ENCODE data around the gene NHP2.
"Not testable (repeated sequence)": the region's sequence is repeated elsewhere in the genome, so short reads cannot be mapped to it uniquely, and the experiment has no call there.

Gene NHP2

DNA sequence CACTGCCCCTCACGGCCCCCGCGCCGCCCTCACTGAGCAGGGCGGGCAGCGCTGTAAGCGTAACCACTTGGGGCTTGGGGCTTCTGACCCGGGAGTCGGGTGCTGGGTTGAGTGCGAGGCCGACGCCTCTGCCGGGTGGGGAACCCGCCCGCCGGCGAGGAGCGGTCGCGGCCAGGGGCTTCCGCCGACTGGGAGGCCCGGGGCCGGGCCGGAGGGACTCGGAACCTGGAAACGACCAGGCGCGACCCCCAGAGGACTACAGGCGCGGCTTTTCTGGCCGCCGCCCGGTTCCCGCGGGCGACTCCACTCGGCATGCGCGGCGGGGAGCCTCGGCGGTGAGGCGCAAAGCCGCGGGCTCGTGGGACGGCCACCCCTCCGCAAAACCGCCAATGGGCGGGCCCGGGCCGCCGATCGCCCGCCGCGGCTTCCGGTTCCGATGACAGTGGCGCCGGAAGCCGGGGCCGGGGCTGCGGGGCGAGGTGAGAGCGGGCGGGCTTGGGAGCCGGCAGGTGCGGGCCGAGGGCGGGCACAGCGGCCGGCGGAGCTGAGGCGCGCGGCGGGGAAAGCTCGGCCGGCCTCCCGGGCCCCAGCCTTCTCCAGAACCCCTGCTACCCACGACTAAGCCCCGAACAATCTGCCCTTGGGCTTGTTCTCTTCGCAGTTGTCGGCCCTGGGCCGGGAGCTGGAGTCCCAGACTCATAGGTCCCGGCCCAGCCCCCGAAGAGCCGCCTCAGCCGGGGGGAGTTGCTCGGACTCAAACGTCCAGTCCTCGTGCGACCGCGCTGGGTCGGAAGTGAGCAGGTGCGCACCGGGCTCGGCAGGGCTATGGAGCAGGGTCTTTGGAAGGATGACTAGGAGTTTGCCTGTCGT lies 22.9 kb downstream of the NHP2 start, which contains the start of gene RMND5B:
RMND5B (plus strand) TSS at position 439 of the 870 bp plus-strand sequence. CDS start 7,106 bp downstream, outside the sequence.
- H3K27me3 Mint-ChIP-seq = no peaks in the 10 kb centered on the region
- peaks cover 14 to 23% of the 10 kb centered on the region in 2 donors for H3K36me3 Mint-ChIP-seq
- peak within 1 kb of the TSS; percentile 89 for H3K27ac Mint-ChIP-seq
- H3K9me3 Mint-ChIP-seq = no peaks in the 10 kb centered on the region
- ATAC-seq (replicated peaks) (peak; percentile 89 to 90), DNase-seq (peak; percentile 83)
- H3K4me3 Mint-ChIP-seq = peak within 1 kb of the TSS; percentile 85 to 87
- peaks cover 16 to 41% of the 10 kb centered on the region in 2 donors for H3K4me1 Mint-ChIP-seq

DNA sequence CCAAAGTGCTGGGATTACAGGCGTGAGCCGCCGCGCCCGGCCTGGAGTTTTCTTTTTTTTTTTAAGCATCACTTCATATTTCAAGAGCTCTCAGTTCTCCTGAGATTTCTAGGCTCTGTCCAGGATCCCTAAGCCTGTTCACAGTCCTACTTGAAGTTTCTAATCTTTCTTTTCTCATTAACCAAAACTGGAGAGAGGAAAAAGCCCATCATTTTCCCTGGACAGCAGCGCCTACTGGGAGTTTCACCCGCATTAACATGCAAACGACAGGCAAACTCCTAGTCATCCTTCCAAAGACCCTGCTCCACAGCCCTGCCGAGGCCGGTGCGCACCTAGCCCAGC lies 23.5 kb downstream of the NHP2 start:
- Mint-ChIP-seq H3K27ac (peak overlapping the region; percentile 89), H3K4me3 (peak overlapping the region; percentile 82 to 87), H3K36me3 (peaks cover 10 to 17% of the 10 kb centered on the region in 2 donors), H3K4me1 (peaks cover 17 to 43% of the 10 kb centered on the region in 2 donors)
- not testable (repeated sequence) for H3K27me3 Mint-ChIP-seq; ATAC-seq (replicated peaks); DNase-seq; H3K9me3 Mint-ChIP-seq

DNA sequence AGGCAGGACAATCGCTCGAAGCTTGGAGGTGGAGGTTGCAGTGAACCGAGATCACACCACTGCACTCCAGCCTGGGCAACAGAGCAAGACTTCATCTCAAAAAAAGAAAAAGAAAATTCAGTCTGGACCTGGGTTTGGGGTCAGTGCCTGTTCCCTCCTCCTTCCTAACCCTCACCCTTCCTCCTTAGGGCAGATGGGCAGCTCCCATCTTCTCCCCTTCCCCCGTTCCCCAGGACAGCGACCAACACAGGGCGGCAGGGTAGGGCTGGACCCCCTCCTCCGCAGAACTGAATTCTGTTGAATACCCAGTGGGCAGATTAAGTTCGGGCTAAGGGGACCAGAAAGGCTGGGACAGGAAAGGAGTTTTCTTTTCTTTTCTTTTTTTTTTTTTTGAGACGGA lies 24.4 kb downstream of the NHP2 start:
- Mint-ChIP-seq H3K4me1 (peaks cover 18 to 50% of the 10 kb centered on the region in 2 donors), H3K27me3 (no peaks in the 10 kb centered on the region), H3K27ac (no peak overlapping the region), H3K36me3 (peaks cover 12 to 14% of the 10 kb centered on the region in 2 donors), H3K9me3 (no peaks in the 10 kb centered on the region), H3K4me3 (peak overlapping the region in 1 of 2 donors; percentile 3)
- DNase-seq (no peak), ATAC-seq (replicated peaks) (no peak)

DNA sequence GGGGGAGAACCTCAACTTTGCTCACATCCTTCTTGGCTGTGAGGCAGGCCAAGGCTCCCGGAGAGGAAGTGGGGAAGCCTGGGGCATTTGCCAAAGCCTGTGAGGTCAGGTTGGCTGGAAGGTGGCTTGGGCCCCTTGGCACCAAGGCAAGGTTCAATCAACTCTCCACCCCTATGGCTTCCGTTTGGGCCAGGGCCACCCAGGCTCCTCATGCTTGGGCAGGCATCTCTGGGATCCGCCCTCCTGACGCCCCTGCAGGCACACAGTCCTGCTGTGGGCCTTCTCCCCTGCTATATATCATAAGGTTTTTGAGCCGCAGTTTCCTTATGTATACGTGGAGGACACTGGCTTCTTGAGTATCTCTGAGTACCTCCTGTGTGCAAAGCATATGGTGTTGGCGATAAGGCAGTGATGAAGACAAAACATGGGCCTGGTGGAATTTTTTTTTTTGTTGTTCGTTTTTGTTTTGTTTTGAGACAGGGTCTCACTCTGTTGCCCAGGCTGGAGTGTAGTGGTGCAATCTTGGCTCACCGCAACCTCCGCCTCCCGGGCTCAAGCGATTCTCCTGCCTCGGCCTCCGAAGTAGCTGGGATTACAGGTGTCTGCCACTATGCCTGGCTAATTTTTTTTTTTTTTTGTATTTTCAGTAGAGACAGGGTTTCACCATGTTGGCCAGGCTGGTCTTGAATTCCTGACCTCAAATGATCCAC lies 26.2 kb downstream of the NHP2 start:
- not testable (repeated sequence) for H3K27ac Mint-ChIP-seq; H3K9me3 Mint-ChIP-seq; ATAC-seq (replicated peaks); H3K27me3 Mint-ChIP-seq; H3K4me3 Mint-ChIP-seq; DNase-seq
- H3K4me1 Mint-ChIP-seq = peaks cover 17 to 54% of the 10 kb centered on the region in 2 donors
- peaks cover 9 to 10% of the 10 kb centered on the region in 2 donors for H3K36me3 Mint-ChIP-seq

DNA sequence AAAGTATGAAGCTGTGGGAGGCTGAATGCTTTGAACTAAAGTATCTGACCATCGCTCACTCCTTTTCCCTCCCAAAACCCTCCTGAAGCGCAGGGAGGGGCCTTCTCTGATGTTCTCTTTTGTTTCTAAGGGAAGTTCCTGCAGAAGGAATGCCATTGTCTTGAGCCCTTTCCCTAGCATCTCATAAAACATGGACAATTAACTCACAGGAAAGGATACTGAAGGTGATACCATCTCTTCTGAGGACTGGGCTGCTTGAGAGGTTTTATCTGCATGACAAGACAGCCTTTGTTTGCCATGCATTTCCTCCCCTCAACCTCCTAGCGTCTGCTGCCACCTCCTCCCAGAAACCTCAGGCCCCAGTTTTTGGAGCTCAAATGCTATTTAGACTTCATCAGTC lies 27.1 kb downstream of the NHP2 start:
- Mint-ChIP-seq H3K27me3 (no peaks in the 10 kb centered on the region), H3K9me3 (no peaks in the 10 kb centered on the region), H3K4me1 (peaks cover 18 to 51% of the 10 kb centered on the region in 2 donors), H3K4me3 (no peak overlapping the region), H3K27ac (no peak overlapping the region), H3K36me3 (peaks cover 15% of the 10 kb centered on the region in 2 donors)
- DNase-seq = no peak
- ATAC-seq (replicated peaks) = no peak

DNA sequence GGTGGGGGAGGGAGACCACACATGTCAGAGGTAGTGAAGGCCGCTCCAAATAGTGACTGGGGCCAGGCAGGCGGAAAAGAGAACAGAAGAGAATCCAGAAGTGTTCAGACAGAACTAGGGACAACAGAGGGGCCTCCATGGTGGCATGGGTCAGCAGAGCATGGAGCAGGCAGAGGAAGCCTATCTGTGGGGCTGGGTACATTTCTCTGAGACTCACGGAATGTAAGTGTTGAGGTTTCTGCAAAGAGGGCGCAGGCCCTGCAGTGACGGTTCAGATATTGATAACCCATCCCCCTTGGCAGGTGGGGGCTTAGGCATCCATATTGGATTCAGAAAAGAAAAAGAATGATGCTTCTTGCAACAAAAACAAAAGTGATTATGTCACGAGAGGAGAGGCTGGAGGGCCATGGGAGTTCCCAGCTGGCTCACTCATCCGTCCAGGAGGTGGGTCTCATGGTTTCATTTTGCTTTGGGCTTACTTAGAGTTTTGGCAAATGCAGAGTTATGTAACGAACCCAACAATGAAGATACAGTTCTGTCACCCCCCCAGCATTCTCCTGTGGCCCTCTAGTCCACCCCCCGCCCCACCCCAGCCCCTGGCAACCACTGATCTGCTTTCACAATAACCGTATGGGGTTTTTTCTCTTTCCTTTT lies 28.3 kb downstream of the NHP2 start:
- peaks cover 17 to 21% of the 10 kb centered on the region in 2 donors for H3K36me3 Mint-ChIP-seq
- DNase-seq (no peak), ATAC-seq (replicated peaks) (no peak)
- no peak overlapping the region for H3K4me3 Mint-ChIP-seq
- peaks cover 28 to 56% of the 10 kb centered on the region in 2 donors for H3K4me1 Mint-ChIP-seq
- H3K27ac Mint-ChIP-seq = peak overlapping the region; percentile 85
- no peaks in the 10 kb centered on the region for H3K27me3 Mint-ChIP-seq
- H3K9me3 Mint-ChIP-seq = no peaks in the 10 kb centered on the region

DNA sequence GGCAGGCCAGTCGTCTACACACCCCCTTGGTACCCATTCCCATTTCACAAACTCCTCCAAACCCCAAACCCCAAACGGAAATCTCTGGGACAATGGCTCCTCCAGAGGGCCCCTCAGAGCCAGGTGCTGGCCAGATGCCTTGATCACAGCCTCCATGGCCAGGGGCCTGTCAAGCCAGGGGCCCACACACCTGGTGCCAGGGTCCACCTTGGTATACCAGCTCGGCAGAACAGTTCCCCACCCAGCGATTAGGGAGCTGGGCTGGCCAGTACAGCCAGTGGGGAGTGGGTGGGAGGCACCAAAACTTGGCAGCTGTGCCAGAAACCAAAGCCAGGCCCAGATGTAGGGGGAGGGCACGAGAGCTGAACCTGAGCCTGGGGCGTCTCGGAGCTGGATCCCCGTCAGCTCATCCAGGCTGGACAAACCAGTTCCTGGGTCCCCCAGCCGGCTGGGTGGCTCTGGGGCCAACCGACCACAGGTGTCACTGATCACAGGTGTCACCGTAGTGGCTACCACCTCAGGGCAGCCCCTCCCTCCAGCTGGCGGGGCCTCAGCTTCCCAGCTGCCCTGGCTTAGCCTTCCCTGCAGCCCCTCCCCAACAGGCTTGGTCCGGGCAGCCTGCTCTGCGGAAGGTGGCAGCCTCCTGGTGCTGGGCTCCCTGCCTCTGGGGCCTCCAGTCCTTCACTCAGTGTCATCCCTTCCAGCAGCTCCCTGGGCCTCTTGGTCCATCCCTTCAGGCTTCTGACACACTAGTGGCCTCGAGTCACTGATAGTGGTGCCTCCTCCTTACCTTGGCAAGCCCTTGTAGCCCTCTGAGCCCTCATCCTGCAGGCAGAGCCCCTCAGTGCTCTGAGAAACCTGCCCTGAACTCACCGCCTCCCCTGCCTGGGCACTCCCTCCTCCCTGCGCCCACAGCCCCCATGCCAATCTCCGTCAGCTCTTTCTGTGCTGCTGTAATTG lies 29.4 kb downstream of the NHP2 start:
- peak overlapping the region; percentile 65 for H3K27ac Mint-ChIP-seq
- peaks cover 17 to 23% of the 10 kb centered on the region in 2 donors for H3K36me3 Mint-ChIP-seq
- no peaks in the 10 kb centered on the region for H3K27me3 Mint-ChIP-seq
- peaks cover 32 to 61% of the 10 kb centered on the region in 2 donors for H3K4me1 Mint-ChIP-seq
- H3K4me3 Mint-ChIP-seq = no peak overlapping the region
- DNase-seq (no peak), ATAC-seq (replicated peaks) (no peak)
- no peaks in the 10 kb centered on the region for H3K9me3 Mint-ChIP-seq

DNA sequence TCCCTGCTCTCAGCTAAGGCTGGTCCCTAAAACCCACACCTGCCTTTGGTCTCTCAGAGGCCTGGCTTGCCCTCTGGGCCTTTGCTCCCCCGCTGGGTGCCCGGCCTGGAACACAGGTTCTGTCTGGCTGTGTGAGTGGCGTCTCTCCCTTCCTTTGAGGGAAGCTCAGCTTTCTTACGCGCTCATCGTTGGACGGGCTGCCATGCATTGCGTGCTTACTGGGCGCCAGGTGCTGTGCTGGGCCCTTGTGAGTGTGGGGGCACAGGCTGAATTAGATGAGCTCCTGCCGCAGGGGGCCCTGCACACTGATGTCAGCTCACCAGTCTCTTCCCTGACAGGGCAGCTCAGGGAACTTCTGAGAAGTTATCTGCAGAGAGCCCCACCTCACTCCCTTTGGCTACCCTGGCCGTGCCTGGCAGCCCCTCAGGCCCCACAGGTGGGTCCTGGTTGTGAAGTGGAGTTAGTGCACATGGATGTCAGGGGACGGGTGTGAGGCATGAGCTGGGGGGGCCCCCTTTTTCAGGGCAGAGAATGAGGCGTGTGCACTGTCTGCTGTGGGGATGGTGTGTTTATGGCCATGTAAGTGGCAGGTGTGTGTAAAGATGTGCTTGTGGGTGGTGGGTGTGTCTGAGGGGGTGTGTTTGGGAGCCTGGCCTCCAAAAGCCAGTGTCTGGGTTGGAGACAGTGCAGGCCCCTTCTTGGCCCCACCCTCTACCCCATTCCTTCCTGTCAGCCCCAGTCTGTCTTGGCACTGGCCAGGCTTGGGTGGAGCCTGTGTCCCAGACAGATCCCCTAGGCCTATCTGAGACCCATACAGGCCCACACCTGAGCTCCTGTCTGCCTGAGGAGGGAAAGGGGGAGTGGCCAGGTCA lies 30.4 kb downstream of the NHP2 start:
- Mint-ChIP-seq H3K27me3 (no peaks in the 10 kb centered on the region), H3K27ac (no peak overlapping the region), H3K4me1 (peaks cover 34 to 70% of the 10 kb centered on the region in 2 donors), H3K36me3 (peaks cover 19 to 25% of the 10 kb centered on the region in 2 donors), H3K9me3 (no peaks in the 10 kb centered on the region), H3K4me3 (no peak overlapping the region)
- DNase-seq = no peak
- ATAC-seq (replicated peaks) = no peak

DNA sequence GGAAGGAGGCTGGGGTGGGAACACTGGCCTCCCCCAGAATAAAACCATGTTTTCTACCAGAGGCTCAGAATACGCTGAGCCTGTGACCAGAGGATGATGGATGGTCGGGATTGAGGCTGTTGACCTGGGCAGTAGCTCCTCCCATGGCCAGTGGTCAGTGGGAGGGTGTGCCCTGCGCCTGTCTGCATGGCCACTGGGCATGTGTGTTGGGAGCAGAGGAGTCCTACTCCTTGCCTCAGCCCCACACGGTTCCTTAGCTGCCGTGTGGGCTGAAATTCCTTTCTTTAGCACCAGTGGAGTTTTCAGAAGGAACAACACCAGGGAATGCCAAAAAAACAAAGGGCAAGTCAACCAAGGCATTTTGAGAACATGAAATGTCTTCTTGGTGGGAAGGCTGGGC lies 31.3 kb downstream of the NHP2 start:
- no peak overlapping the region for H3K27ac Mint-ChIP-seq

DNA sequence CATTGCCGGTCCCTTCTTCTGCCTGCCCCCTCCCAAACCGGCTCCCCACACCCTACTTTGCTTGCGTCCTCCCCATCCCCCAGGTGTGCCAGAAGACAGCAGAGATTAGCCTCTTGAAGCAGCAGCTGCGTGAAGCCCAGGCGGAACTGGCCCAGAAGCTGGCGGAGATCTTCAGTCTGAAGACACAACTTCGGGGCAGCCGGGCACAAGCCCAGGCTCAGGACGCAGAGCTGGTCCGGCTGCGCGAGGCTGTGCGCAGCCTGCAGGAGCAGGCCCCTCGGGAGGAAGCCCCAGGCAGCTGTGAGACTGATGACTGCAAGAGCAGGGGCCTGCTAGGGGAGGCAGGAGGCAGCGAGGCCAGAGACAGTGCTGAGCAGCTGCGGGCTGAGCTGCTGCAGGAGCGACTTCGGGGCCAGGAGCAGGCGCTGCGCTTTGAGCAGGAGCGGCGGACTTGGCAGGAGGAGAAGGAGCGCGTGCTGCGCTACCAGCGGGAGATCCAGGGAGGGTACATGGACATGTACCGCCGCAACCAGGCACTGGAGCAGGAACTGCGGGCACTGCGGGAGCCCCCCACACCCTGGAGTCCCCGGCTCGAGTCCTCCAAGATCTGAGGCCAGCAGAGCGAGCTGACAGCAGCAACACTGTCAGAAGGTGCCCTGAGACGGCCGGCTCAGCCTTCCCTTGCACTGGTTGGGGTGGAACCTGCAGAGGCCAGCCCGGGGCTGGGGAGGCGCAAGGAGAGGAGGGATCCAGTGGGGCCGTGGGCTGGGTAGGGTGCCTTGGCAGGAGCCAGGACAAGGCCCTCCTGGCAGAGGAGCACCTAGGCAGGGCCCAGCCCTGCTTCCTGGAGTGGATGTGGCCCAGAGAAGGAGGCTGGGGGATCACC lies 32.1 kb downstream of the NHP2 start:
- H3K27ac Mint-ChIP-seq = peak overlapping the region; percentile 65
- H3K4me3 Mint-ChIP-seq = peak overlapping the region; percentile 66 to 73
- H3K9me3 Mint-ChIP-seq = no peaks in the 10 kb centered on the region
- DNase-seq (no peak), ATAC-seq (replicated peaks) (peak in 1 of 2 donors; percentile 5)
- H3K36me3 Mint-ChIP-seq = peaks cover 19 to 27% of the 10 kb centered on the region in 2 donors
- H3K27me3 Mint-ChIP-seq = no peaks in the 10 kb centered on the region
- peaks cover 44 to 75% of the 10 kb centered on the region in 2 donors for H3K4me1 Mint-ChIP-seq

More for the DNA sequence above, 31.3 kb downstream of the NHP2 start:
- Mint-ChIP-seq H3K36me3 (peaks cover 19 to 25% of the 10 kb centered on the region in 2 donors), H3K4me1 (peaks cover 40 to 76% of the 10 kb centered on the region in 2 donors), H3K27me3 (no peaks in the 10 kb centered on the region), H3K4me3 (no peak overlapping the region), H3K9me3 (no peaks in the 10 kb centered on the region)
- ATAC-seq (replicated peaks) = no peak
- DNase-seq = no peak

DNA sequence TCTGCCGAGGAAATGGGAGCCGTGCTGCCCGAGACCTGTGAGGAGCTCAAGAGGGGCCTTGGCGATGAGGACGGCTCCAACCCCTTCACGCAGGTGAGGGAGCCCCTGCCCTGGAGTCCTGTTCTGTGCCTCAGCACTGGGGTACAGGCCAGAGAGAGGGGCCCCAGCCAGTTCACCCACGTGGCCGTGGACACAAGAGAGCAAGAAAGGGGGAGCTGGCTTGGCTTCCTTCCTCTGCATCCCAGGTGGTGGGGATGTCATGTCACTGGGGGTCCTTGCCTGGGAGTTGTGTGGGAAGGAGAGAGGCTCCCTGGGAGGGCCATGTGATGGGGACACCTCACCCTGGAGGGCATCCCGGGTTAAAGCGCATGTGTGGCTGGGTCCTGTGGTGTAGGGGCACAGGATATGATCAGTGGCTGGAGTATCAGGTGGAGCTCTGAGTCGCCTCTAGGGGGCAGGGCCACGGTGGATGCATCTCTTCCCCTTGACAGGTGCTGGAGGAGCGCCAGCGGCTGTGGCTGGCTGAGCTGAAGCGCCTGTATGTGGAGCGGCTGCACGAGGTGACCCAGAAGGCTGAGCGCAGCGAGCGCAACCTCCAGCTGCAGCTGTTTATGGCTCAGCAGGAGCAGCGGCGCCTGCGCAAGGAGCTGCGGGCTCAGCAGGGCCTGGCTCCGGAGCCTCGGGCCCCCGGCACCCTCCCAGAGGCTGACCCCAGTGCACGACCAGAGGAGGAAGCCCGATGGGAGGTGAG lies 32.9 kb downstream of the NHP2 start:
- Mint-ChIP-seq H3K4me1 (peaks cover 51 to 82% of the 10 kb centered on the region in 2 donors), H3K9me3 (no peaks in the 10 kb centered on the region), H3K4me3 (peak overlapping the region; percentile 66 to 73), H3K36me3 (peaks cover 18 to 27% of the 10 kb centered on the region in 2 donors), H3K27ac (peak overlapping the region; percentile 62), H3K27me3 (no peaks in the 10 kb centered on the region)
- DNase-seq (peak; percentile 79), ATAC-seq (replicated peaks) (peak; percentile 79 to 80)

Measured in stimulated activated naive B cell treated with anti-CD40 and anti-IgM and Interleukin-4, amounts not matched to agents 10 μg/mL and 1 μg/mL and 100 μg/mL, for 72 hours (primary cell).